HepG2 (cell line): ENCODE data around the gene DDHD1.

Experiments
- NCOR1 ChIP-seq: fragments of 200-600 bp; sonication (generic); IDR thresholded peaks from 2 replicates; pipeline ENCODE4 v1.7.0; 2017; ENCODE audit warnings: antibody characterized with exemption, low read length, borderline replicate concordance
- TF ChIP-seq, protein P1 (sequence below): sonication (generic); formaldehyde crosslinking; IDR thresholded peaks from 2 replicates; pipeline ENCODE4 v1.5.0; 2020; ENCODE audit warnings: mild to moderate bottlenecking, missing genetic modification reagents, moderate library complexity

DNA sequence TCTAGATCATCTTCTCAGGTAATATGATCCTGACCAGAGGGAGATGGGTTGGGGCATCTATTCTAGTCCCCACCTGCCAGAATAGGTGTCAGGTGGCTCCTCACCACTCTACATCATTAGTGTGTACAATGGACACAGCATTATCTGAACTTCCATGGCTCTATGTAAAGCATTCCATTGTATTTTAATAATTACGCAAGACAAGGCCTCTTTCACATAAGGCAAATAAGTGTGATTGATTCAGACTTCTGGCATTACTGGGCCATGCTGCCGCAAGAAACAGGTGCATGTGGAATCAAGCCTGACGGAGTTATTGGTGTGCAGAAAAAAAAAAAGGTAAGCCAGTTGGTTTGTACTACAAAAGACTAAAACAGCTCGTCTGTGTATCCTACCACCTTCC is 3.1 kb upstream of the DDHD1 start:
- TF ChIP-seq, protein P1, sequence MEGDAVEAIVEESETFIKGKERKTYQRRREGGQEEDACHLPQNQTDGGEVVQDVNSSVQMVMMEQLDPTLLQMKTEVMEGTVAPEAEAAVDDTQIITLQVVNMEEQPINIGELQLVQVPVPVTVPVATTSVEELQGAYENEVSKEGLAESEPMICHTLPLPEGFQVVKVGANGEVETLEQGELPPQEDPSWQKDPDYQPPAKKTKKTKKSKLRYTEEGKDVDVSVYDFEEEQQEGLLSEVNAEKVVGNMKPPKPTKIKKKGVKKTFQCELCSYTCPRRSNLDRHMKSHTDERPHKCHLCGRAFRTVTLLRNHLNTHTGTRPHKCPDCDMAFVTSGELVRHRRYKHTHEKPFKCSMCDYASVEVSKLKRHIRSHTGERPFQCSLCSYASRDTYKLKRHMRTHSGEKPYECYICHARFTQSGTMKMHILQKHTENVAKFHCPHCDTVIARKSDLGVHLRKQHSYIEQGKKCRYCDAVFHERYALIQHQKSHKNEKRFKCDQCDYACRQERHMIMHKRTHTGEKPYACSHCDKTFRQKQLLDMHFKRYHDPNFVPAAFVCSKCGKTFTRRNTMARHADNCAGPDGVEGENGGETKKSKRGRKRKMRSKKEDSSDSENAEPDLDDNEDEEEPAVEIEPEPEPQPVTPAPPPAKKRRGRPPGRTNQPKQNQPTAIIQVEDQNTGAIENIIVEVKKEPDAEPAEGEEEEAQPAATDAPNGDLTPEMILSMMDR (CRISPR knock-in tag), result no peak
- no peak for TF ChIP-seq NCOR1
